H1 (cell line): Measurements from ENCODE around the gene CDH2. TPM values are rescaled to one million over a fixed set of nuclear protein-coding genes. Genes with fewer than 3 reads are reported as not detected.

Experiments used
- BACH1 ChIP-seq: IDR thresholded peaks from 2 replicates; pipeline ENCODE4 v1.6.1; 2012; ENCODE audit warnings: low read length, improper control_type of control experiment
- CHD1 ChIP-seq: IDR thresholded peaks from 2 replicates; pipeline ENCODE4 v1.6.1; 2012; ENCODE audit warnings: low read depth, low read length, improper control_type of control experiment
- EGR1 ChIP-seq: IDR thresholded peaks from 2 replicates; pipeline ENCODE4 v1.6.1; 2011; ENCODE audit warnings: low read depth, low read length, borderline replicate concordance
- RFX5 ChIP-seq: IDR thresholded peaks from 2 replicates; pipeline ENCODE4 v1.6.1; 2011; ENCODE audit warnings: low read depth, low read length, improper control_type of control experiment, borderline replicate concordance
- RNF2 ChIP-seq: fragments of 200-900, 300-1000 bp; sonication (generic); IDR thresholded peaks from 2 replicates; pipeline ENCODE4 v1.7.1; 2016; ENCODE audit warnings: borderline replicate concordance, low read depth, mild to moderate bottlenecking, antibody characterized with exemption, low read length; ENCODE audit not compliant: poor library complexity, severe bottlenecking; ENCODE audit errors: missing control alignments
- SIN3A ChIP-seq, 2 experiments: IDR thresholded peaks in 1 of 2; conservative IDR thresholded peaks in 1 of 2; 2 replicates each; pipeline ENCODE4 v1.6.1; 2011 to 2012; ENCODE audit warnings: low read length in 2 of 2, improper control_type of control experiment in 1 of 2, low read depth in 1 of 2, mild to moderate bottlenecking in 1 of 2
- TAF7 ChIP-seq: optimal IDR thresholded peaks from 2 replicates; pipeline ENCODE3; 2011; ENCODE audit warnings: low read depth, mild to moderate bottlenecking, inconsistent platforms, low read length, moderate library complexity, borderline replicate concordance
- YY1 ChIP-seq: IDR thresholded peaks from 2 replicates; pipeline ENCODE4 v1.6.1; 2011; ENCODE audit warnings: low read depth, mild to moderate bottlenecking, low read length
- polyA plus RNA-seq, 7 experiments: library from polyadenylated mRNA; depleted of rRNA in 3 of 7; stranded (reverse) in 5 of 7; unstranded in 2 of 7; fragments of >200 nt in 5 of 7; fragments of 200-250 nt in 2 of 7; gene quantifications; 1 replicate in 5 of 7; 2 replicates in 1 of 7; 4 replicates in 1 of 7; pipeline versions ENCODE4 v1.2.1 to v1.2.3, GENCODE V29; 2011 to 2013; ENCODE audit warnings: missing spikeins in 2 of 7, mixed read lengths in 2 of 7
- total RNA-seq: library from RNA; stranded (reverse); fragmentation: NEBNext Ultra II Directional; extraction: Animal tissue kit (Norgen Biotek cat#: 25700); gene quantifications from 2 replicates; pipeline ENCODE4 v1.2.1, GENCODE V29; 2021
- TF ChIP-seq, protein P1 (sequence below): fragments of 300-600 bp; sonication (generic); IDR thresholded peaks from 2 replicates; pipeline ENCODE4 v1.7.1; 2012; ENCODE audit warnings: low read length, moderate library complexity, mild to moderate bottlenecking, inconsistent platforms; ENCODE audit not compliant: insufficient replicate concordance

The CDH2 gene
- total and polyA plus RNA-seq, 2 of the 8 experiments (the other 6 are each of a cell fraction or from before 2014, with no cell fraction given), result 15.0 to 56.5 TPM

- TF ChIP-seq, protein P1, sequence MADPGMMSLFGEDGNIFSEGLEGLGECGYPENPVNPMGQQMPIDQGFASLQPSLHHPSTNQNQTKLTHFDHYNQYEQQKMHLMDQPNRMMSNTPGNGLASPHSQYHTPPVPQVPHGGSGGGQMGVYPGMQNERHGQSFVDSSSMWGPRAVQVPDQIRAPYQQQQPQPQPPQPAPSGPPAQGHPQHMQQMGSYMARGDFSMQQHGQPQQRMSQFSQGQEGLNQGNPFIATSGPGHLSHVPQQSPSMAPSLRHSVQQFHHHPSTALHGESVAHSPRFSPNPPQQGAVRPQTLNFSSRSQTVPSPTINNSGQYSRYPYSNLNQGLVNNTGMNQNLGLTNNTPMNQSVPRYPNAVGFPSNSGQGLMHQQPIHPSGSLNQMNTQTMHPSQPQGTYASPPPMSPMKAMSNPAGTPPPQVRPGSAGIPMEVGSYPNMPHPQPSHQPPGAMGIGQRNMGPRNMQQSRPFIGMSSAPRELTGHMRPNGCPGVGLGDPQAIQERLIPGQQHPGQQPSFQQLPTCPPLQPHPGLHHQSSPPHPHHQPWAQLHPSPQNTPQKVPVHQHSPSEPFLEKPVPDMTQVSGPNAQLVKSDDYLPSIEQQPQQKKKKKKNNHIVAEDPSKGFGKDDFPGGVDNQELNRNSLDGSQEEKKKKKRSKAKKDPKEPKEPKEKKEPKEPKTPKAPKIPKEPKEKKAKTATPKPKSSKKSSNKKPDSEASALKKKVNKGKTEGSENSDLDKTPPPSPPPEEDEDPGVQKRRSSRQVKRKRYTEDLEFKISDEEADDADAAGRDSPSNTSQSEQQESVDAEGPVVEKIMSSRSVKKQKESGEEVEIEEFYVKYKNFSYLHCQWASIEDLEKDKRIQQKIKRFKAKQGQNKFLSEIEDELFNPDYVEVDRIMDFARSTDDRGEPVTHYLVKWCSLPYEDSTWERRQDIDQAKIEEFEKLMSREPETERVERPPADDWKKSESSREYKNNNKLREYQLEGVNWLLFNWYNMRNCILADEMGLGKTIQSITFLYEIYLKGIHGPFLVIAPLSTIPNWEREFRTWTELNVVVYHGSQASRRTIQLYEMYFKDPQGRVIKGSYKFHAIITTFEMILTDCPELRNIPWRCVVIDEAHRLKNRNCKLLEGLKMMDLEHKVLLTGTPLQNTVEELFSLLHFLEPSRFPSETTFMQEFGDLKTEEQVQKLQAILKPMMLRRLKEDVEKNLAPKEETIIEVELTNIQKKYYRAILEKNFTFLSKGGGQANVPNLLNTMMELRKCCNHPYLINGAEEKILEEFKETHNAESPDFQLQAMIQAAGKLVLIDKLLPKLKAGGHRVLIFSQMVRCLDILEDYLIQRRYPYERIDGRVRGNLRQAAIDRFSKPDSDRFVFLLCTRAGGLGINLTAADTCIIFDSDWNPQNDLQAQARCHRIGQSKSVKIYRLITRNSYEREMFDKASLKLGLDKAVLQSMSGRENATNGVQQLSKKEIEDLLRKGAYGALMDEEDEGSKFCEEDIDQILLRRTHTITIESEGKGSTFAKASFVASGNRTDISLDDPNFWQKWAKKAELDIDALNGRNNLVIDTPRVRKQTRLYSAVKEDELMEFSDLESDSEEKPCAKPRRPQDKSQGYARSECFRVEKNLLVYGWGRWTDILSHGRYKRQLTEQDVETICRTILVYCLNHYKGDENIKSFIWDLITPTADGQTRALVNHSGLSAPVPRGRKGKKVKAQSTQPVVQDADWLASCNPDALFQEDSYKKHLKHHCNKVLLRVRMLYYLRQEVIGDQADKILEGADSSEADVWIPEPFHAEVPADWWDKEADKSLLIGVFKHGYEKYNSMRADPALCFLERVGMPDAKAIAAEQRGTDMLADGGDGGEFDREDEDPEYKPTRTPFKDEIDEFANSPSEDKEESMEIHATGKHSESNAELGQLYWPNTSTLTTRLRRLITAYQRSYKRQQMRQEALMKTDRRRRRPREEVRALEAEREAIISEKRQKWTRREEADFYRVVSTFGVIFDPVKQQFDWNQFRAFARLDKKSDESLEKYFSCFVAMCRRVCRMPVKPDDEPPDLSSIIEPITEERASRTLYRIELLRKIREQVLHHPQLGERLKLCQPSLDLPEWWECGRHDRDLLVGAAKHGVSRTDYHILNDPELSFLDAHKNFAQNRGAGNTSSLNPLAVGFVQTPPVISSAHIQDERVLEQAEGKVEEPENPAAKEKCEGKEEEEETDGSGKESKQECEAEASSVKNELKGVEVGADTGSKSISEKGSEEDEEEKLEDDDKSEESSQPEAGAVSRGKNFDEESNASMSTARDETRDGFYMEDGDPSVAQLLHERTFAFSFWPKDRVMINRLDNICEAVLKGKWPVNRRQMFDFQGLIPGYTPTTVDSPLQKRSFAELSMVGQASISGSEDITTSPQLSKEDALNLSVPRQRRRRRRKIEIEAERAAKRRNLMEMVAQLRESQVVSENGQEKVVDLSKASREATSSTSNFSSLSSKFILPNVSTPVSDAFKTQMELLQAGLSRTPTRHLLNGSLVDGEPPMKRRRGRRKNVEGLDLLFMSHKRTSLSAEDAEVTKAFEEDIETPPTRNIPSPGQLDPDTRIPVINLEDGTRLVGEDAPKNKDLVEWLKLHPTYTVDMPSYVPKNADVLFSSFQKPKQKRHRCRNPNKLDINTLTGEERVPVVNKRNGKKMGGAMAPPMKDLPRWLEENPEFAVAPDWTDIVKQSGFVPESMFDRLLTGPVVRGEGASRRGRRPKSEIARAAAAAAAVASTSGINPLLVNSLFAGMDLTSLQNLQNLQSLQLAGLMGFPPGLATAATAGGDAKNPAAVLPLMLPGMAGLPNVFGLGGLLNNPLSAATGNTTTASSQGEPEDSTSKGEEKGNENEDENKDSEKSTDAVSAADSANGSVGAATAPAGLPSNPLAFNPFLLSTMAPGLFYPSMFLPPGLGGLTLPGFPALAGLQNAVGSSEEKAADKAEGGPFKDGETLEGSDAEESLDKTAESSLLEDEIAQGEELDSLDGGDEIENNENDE, result no peak
- TF ChIP-seq BACH1, result no peak
- no peak for TF ChIP-seq CHD1
- no peak for TF ChIP-seq RNF2
- TF ChIP-seq RFX5, result no peak
- TF ChIP-seq YY1, result no peak
- no peak for TF ChIP-seq EGR1
- no peak for TF ChIP-seq SIN3A (conservative IDR thresholded peaks at IDR 0.05 in 1 of 2, IDR thresholded peaks at IDR 0.05 in 1 of 2; ENCODE audit: low read depth in 1 of 2, low read length in 2 of 2)
- no peak for TF ChIP-seq TAF7
Observed at GRCh38 chr18:28127763-28128658, 48.9 kb downstream of the CDH2 start (continued).
